ENCODE data around the gene MEIS3. TPM values are rescaled to one million over a fixed set of nuclear protein-coding genes. Genes with fewer than 3 reads are reported as not detected.

The MEIS3 gene
- total RNA-seq, 2 donors from 2014 or later = 16.2 to 41.6 TPM

- Histone ChIP-seq H3K27me3 (replicated peaks; ENCODE audit: insufficient read depth) (no peaks in the 10 kb centered on the region), H3K4me1 (replicated peaks) (peaks cover 2% of the 10 kb centered on the region), H3K9me3 (no peaks in the 10 kb centered on the region), H3K27ac (no peak overlapping the region), H3K36me3 (peaks cover 12 to 22% of the 10 kb centered on the region in 2 donors), H3K4me3 (no peak overlapping the region)
- intact Hi-C loops (cut with DNase I) = no loop called here
- WGBS = 77% methylated on average over 24 of the region's 24 CpGs
- TF ChIP-seq POLR2A (IDR thresholded peaks at IDR 0.05) = no peak
- TF ChIP-seq CTCF (IDR thresholded peaks at IDR 0.05) = no peak
- TF ChIP-seq POLR2AphosphoS5 (IDR thresholded peaks at IDR 0.05) = no peak
- no peak for DNase-seq (ENCODE audit: low spot score)
Measured at GRCh38 chr19:47353307-47353712, 66.0 kb downstream of the MEIS3 start.

Other genes with a start within 250 kb of the MEIS3 start
- 10 to 100 TPM; 11.1 to 12.8 TPM for gene BBC3, start 188.3 kb downstream of the MEIS3 start, total RNA-seq
- 10 to 100 TPM; 27.9 to 48.7 TPM for gene CCDC9, start 163.0 kb downstream of the MEIS3 start, total RNA-seq
- 10 to 100 TPM; 11.4 to 30.2 TPM for gene INAFM1, start 144.6 kb downstream of the MEIS3 start, total RNA-seq
- 1 to 10 TPM; 1.6 to 4.6 TPM for gene C5AR1, start 109.7 kb downstream of the MEIS3 start, total RNA-seq
- 1 to 10 TPM in 1 of 2 donors, not detected in 1; 1.9 TPM for gene C5AR2, start 87.4 kb downstream of the MEIS3 start, total RNA-seq
- 10 to 100 TPM; 15.5 to 41.8 TPM for gene DHX34, start 70.2 kb downstream of the MEIS3 start, total RNA-seq
- 1 to 10 TPM; 1.3 to 7.7 TPM for gene SLC8A2, start 52.4 kb upstream of the MEIS3 start, total RNA-seq
- 1 to 10 TPM; 8.8 to 9.0 TPM for gene KPTN, start 64.7 kb upstream of the MEIS3 start, total RNA-seq
- 100 to 1,000 TPM; 263 to 422 TPM for gene NAPA, start 95.5 kb upstream of the MEIS3 start, total RNA-seq
- gene ZNF541, start 153.6 kb upstream of the MEIS3 start, total RNA-seq = 10 to 100 TPM in 1 of 2 donors, under 1 TPM in 1; 0.23 to 13.9 TPM
- gene BICRA, start 189.6 kb upstream of the MEIS3 start, total RNA-seq = 10 to 100 TPM; 19.4 to 25.3 TPM

All from prostate gland (tissue), 2 donors.